Heart left ventricle (tissue), 13 donors: ENCODE data around the gene ELMOD3.

Experiments used
- POLR2A ChIP-seq, 2 donors: fragments of 450-650 bp; IDR thresholded peaks; one replicate each; pipeline ENCODE4 v1.6.1; 2017; ENCODE audit warnings: antibody characterized with exemption in 2 of 2, mild to moderate bottlenecking in 2 of 2, moderate library complexity in 2 of 2
- TF ChIP-seq, protein P1 (sequence below), 12 donors: fragments of 200-600 bp; sonication (generic) in 4 of 12; IDR thresholded peaks; one replicate each; pipeline versions ENCODE4 v1.5.0 to v1.8.0; 2018 to 2022; ENCODE audit warnings: antibody characterized with exemption in 12 of 12, mild to moderate bottlenecking in 5 of 12
- donor health status: ischemic (EF 13 %, LVEDD 7.1; RV severe dilation, severe dysfunction).
- donor health status: DM: no; HTN: yes; CAD: no.
- donor health status: DM: no; HTN: no; CAD: no.
- donor health status: ischemic (EF 25% LVEDD 6.9; RV normal size, moderate dysfunction).
- donor health status: ischemic (EF 25% LVEDD 5.7; RV mildly dilated, moderate dysfunction).
- donor health status: ischemic (EF 35%, LVEDD 5.7; RV mildly dilated, moderate dysfunction).
- donor health status: nonischemic (EF 11% LVEDD 7.7; RV severe dilation, severe dysfunction).
- donor health status: DM: yes; HTN: yes; CAD: no.
- donor health status: PGD.
- donor health status: ischemic (EF 29% LVEDD 5.4; RV normal size, mild dysfunction).
- donor health status: nonischemic (EF 23%, LVEDD 6.1; RV moderate dilation, normal function).

GRCh38 chr2:85427300-85427835 is 72.8 kb downstream of the ELMOD3 start:
- TF ChIP-seq POLR2A (IDR thresholded peaks at IDR 0.05) = no peak
- TF ChIP-seq, protein P1, sequence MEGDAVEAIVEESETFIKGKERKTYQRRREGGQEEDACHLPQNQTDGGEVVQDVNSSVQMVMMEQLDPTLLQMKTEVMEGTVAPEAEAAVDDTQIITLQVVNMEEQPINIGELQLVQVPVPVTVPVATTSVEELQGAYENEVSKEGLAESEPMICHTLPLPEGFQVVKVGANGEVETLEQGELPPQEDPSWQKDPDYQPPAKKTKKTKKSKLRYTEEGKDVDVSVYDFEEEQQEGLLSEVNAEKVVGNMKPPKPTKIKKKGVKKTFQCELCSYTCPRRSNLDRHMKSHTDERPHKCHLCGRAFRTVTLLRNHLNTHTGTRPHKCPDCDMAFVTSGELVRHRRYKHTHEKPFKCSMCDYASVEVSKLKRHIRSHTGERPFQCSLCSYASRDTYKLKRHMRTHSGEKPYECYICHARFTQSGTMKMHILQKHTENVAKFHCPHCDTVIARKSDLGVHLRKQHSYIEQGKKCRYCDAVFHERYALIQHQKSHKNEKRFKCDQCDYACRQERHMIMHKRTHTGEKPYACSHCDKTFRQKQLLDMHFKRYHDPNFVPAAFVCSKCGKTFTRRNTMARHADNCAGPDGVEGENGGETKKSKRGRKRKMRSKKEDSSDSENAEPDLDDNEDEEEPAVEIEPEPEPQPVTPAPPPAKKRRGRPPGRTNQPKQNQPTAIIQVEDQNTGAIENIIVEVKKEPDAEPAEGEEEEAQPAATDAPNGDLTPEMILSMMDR (IDR thresholded peaks at IDR 0.05) = no peak
